Measurements from ENCODE around the gene FBXW7. TPM values are rescaled to one million over a fixed set of nuclear protein-coding genes. Genes with fewer than 3 reads are reported as not detected.
"Not testable (repeated sequence)": the region's sequence is repeated elsewhere in the genome, so short reads cannot be mapped to it uniquely, and the experiment has no call there.

Gene FBXW7
- total RNA-seq, 1 experiment from 2014 or later = 27.1 TPM

DNA sequence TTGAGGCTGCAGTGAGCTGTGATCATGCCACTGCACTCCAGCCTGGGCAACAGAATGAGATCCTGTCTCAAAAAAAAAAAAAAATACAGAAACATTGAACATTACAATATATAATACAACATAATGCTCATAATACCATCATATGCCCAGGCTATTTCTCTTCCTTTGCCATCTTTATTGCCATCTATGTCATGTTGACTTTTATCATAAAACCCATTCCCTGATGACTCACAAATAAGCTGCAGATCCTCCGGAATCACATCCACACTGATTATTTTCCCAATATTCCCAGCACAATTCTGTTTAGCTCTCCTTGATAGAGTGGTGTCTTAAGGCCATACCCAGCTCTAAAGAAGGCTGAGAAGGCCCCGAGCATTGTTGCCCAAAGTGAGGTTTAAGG, 9.2 kb upstream of the FBXW7 start:
- Histone ChIP-seq H3K4ac (ENCODE audit: low read depth, low read length) (no peak overlapping the region), H3K79me1 (ENCODE audit: insufficient read depth, low read depth, low read length, poor library complexity, severe bottlenecking) (no peaks in the 10 kb centered on the region), H3K27ac (ENCODE audit: insufficient read length, low read depth, low read length) (no peak overlapping the region), H2AFZ (ENCODE audit: low read length) (no peak overlapping the region), H3T11ph (ENCODE audit: low read length) (no peak overlapping the region), H4K5ac (ENCODE audit: insufficient read length, low read depth, low read length) (no peak overlapping the region), H2BK15ac (ENCODE audit: low read depth, low read length) (no peak overlapping the region), H4K20me1 (ENCODE audit: control insufficient read depth, insufficient read depth, insufficient read length) (no peaks in the 10 kb centered on the region), H3K56ac (ENCODE audit: insufficient read length, low read depth, low read length) (no peak overlapping the region), H3K9me3 (ENCODE audit: control insufficient read depth, low read depth, low read length) (no peaks in the 10 kb centered on the region), H2BK120ac (ENCODE audit: low read depth, low read length, poor library complexity, severe bottlenecking) (no peak overlapping the region), H3K23me2 (ENCODE audit: insufficient read length, low read depth, low read length, poor library complexity, severe bottlenecking) (no peaks in the 10 kb centered on the region), H4K91ac (ENCODE audit: insufficient read length, low read depth, low read length) (no peak overlapping the region), H3K4me2 (ENCODE audit: insufficient read depth, insufficient read length, low read length) (no peak overlapping the region), H2BK12ac (ENCODE audit: insufficient read length, low read depth, low read length) (no peak overlapping the region), H2AK5ac (ENCODE audit: insufficient read length, low read length) (no peak overlapping the region), H3K23ac (ENCODE audit: insufficient read length, low read depth, low read length) (no peak overlapping the region), H3K79me2 (ENCODE audit: insufficient read depth, low read length) (no peaks in the 10 kb centered on the region), H3K14ac (ENCODE audit: insufficient read depth, low read length) (no peak overlapping the region), H2BK20ac (ENCODE audit: low read depth, low read length, poor library complexity, severe bottlenecking) (no peak overlapping the region), H3K27me3 (ENCODE audit: insufficient read depth, low read length) (no peaks in the 10 kb centered on the region), H3K18ac (ENCODE audit: insufficient read length, low read depth, low read length) (no peak overlapping the region), H2BK5ac (ENCODE audit: insufficient read length, low read length) (no peak overlapping the region), H3K4me1 (ENCODE audit: insufficient read depth, low read length) (no peaks in the 10 kb centered on the region), H3K9ac (ENCODE audit: extremely low read depth, insufficient read length, low read length) (no peak overlapping the region), H4K8ac (replicated peaks; ENCODE audit: insufficient read length, low read depth, low read length) (no peak overlapping the region)
- H3K9me3 Mint-ChIP-seq = no peaks in the 10 kb centered on the region
- WGBS (ENCODE audit: extremely low coverage, insufficient read length, low lambda C conversion rate) = no CpG with 5 or more reads among the region's 2 CpGs
- peaks cover 0 to 4% (median under 1%) of the 10 kb centered on the region in 3 experiments; a peak in 4 of 7 replicates for H3K36me3 Mint-ChIP-seq (ENCODE audit: insufficient read depth in 1 of 3, low read depth in 3 of 3)
- TF ChIP-seq, protein P1, sequence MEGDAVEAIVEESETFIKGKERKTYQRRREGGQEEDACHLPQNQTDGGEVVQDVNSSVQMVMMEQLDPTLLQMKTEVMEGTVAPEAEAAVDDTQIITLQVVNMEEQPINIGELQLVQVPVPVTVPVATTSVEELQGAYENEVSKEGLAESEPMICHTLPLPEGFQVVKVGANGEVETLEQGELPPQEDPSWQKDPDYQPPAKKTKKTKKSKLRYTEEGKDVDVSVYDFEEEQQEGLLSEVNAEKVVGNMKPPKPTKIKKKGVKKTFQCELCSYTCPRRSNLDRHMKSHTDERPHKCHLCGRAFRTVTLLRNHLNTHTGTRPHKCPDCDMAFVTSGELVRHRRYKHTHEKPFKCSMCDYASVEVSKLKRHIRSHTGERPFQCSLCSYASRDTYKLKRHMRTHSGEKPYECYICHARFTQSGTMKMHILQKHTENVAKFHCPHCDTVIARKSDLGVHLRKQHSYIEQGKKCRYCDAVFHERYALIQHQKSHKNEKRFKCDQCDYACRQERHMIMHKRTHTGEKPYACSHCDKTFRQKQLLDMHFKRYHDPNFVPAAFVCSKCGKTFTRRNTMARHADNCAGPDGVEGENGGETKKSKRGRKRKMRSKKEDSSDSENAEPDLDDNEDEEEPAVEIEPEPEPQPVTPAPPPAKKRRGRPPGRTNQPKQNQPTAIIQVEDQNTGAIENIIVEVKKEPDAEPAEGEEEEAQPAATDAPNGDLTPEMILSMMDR (conservative IDR thresholded peaks at IDR 0.05) = no peak
- H3K4me3 Mint-ChIP-seq = no peak overlapping the region
- DNase-seq = no peak
- H3K27me3 Mint-ChIP-seq (ENCODE audit: low read depth) = no peaks in the 10 kb centered on the region
- H3K27ac Mint-ChIP-seq = no peak overlapping the region
- H3K4me1 Mint-ChIP-seq = no peaks in the 10 kb centered on the region

DNA sequence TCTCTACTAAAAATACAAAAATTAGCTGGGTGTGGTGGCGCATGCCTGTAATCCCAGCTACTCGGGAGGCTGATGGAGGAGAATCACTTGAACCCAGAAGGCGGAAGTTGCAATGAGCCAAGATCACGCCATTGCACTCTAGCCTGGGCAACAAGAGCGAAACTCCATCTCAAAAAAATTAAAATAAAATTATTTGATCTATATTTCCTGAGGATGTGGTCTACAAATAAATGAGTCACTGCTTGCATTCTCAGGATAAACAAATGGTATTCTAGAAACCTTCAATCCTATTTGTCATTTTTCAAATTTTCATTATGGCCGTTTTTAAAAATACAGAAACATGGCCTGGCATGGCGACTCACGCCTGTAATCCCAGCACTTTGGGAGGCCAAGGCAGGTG, 8.6 kb upstream of the FBXW7 start:
- H3K9me3 Mint-ChIP-seq; H4K91ac ChIP-seq (ENCODE audit: insufficient read length, low read depth, low read length); H4K20me1 ChIP-seq (ENCODE audit: control insufficient read depth, insufficient read depth, insufficient read length); H3T11ph ChIP-seq (ENCODE audit: low read length); H3K23me2 ChIP-seq (ENCODE audit: insufficient read length, low read depth, low read length, poor library complexity, severe bottlenecking); H3K27me3 ChIP-seq (ENCODE audit: insufficient read depth, low read length); H3K56ac ChIP-seq (ENCODE audit: insufficient read length, low read depth, low read length); H2AK5ac ChIP-seq (ENCODE audit: insufficient read length, low read length); DNase-seq; H3K4ac ChIP-seq (ENCODE audit: low read depth, low read length); H3K4me2 ChIP-seq (ENCODE audit: insufficient read depth, insufficient read length, low read length); H3K9me3 ChIP-seq (ENCODE audit: control insufficient read depth, low read depth, low read length); H3K4me1 Mint-ChIP-seq; H4K8ac ChIP-seq (replicated peaks; ENCODE audit: insufficient read length, low read depth, low read length); H3K18ac ChIP-seq (ENCODE audit: insufficient read length, low read depth, low read length); H3K9ac ChIP-seq (ENCODE audit: extremely low read depth, insufficient read length, low read length); H2BK15ac ChIP-seq (ENCODE audit: low read depth, low read length); H4K5ac ChIP-seq (ENCODE audit: insufficient read length, low read depth, low read length); H2BK20ac ChIP-seq (ENCODE audit: low read depth, low read length, poor library complexity, severe bottlenecking); H3K27me3 Mint-ChIP-seq (ENCODE audit: low read depth); H3K4me3 Mint-ChIP-seq; H3K14ac ChIP-seq (ENCODE audit: insufficient read depth, low read length); H3K27ac Mint-ChIP-seq; H2BK120ac ChIP-seq (ENCODE audit: low read depth, low read length, poor library complexity, severe bottlenecking); H3K23ac ChIP-seq (ENCODE audit: insufficient read length, low read depth, low read length); H2BK5ac ChIP-seq (ENCODE audit: insufficient read length, low read length); H3K79me1 ChIP-seq (ENCODE audit: insufficient read depth, low read depth, low read length, poor library complexity, severe bottlenecking); H3K79me2 ChIP-seq (ENCODE audit: insufficient read depth, low read length); H3K4me1 ChIP-seq (ENCODE audit: insufficient read depth, low read length); H2BK12ac ChIP-seq (ENCODE audit: insufficient read length, low read depth, low read length); H3K36me3 Mint-ChIP-seq (ENCODE audit: insufficient read depth in 1 of 3, low read depth in 3 of 3); H2AFZ ChIP-seq (ENCODE audit: low read length); H3K27ac ChIP-seq (ENCODE audit: insufficient read length, low read depth, low read length): not testable (repeated sequence)
- WGBS (ENCODE audit: extremely low coverage, insufficient read length, low lambda C conversion rate) = no CpG with 5 or more reads among the region's 8 CpGs
